ACC112 (cell line): ENCODE results near the gene TSPEAR.

Experiments
- H2AFZ ChIP-seq: fragments of 200-600 bp; sonication (generic); one replicate; pipeline ENCODE4 v1.6.0; 2017; ENCODE audit warnings: antibody characterized with exemption, low read length; ENCODE audit not compliant: unreplicated experiment
- H3K27ac ChIP-seq: fragments of 200-600 bp; sonication (generic); 2 replicates; pipeline ENCODE4 v1.5.1; 2014; ENCODE audit warnings: low read depth, mild to moderate bottlenecking, antibody characterized with exemption, low read length, moderate library complexity
- H3K27me3 ChIP-seq: fragments of 200-600 bp; sonication (generic); 2 replicates; pipeline ENCODE4 v1.6.1; 2014; ENCODE audit warnings: mild to moderate bottlenecking, antibody characterized with exemption, low read length, moderate library complexity, mixed read lengths; ENCODE audit not compliant: insufficient read depth
- H3K36me3 ChIP-seq: fragments of 200-600 bp; sonication (generic); 2 replicates; pipeline ENCODE4 v1.6.1; 2016; ENCODE audit warnings: mild to moderate bottlenecking, antibody characterized with exemption, low read length, moderate library complexity, mixed read lengths; ENCODE audit not compliant: insufficient read depth
- H3K4me1 ChIP-seq: fragments of 200-600 bp; sonication (generic); one replicate; pipeline ENCODE4 v1.6.1; 2016; ENCODE audit warnings: low read length, mixed read lengths; ENCODE audit not compliant: insufficient read depth, unreplicated experiment, control insufficient read depth
- H3K4me3 ChIP-seq: fragments of 200-600 bp; sonication (generic); 2 replicates; pipeline ENCODE4 v1.5.1; 2014; ENCODE audit warnings: mild to moderate bottlenecking, low read depth, low read length
- H3K79me2 ChIP-seq: fragments of 200-600 bp; sonication (generic); one replicate; pipeline ENCODE4 v1.6.0; 2016; ENCODE audit warnings: low read length; ENCODE audit not compliant: control insufficient read depth, unreplicated experiment, insufficient read depth

TSPEAR gene

GRCh38 chr21:44709426-44710293, 1.7 kb downstream of the TSPEAR start:
- H3K27ac ChIP-seq: no peak overlapping the region
- H3K4me3 ChIP-seq: no peak overlapping the region
- H2AFZ ChIP-seq: no peak overlapping the region
- peaks cover 5% of the 10 kb centered on the region for H3K4me1 ChIP-seq
- H3K79me2 ChIP-seq: no peaks in the 10 kb centered on the region
- H3K27me3 ChIP-seq: peaks cover 92% of the 10 kb centered on the region
- H3K36me3 ChIP-seq: no peaks in the 10 kb centered on the region

- Histone ChIP-seq H2AFZ (no peak overlapping the region), H3K27ac (no peak overlapping the region), H3K4me3 (no peak overlapping the region), H3K79me2 (no peaks in the 10 kb centered on the region), H3K36me3 (no peaks in the 10 kb centered on the region), H3K27me3 (peaks cover 92% of the 10 kb centered on the region), H3K4me1 (peaks cover 5% of the 10 kb centered on the region)
Measured at GRCh38 chr21:44708866-44709425, 2.4 kb downstream of the TSPEAR start.

- H3K27ac ChIP-seq: no peak overlapping the region
- peaks cover 5% of the 10 kb centered on the region for H3K4me1 ChIP-seq
- H3K27me3 ChIP-seq: peaks cover 92% of the 10 kb centered on the region
- H3K4me3 ChIP-seq: no peak overlapping the region
- no peaks in the 10 kb centered on the region for H3K79me2 ChIP-seq
- H2AFZ ChIP-seq: no peak overlapping the region
- H3K36me3 ChIP-seq: no peaks in the 10 kb centered on the region
Measured at GRCh38 chr21:44708213-44708865, 3.0 kb downstream of the TSPEAR start.

GRCh38 chr21:44706706-44707581, 4.4 kb downstream of the TSPEAR start:
- Histone ChIP-seq H3K36me3 (no peaks in the 10 kb centered on the region), H2AFZ (no peak overlapping the region), H3K27me3 (peaks cover 92% of the 10 kb centered on the region), H3K79me2 (no peaks in the 10 kb centered on the region), H3K27ac (no peak overlapping the region), H3K4me3 (no peak overlapping the region), H3K4me1 (peaks cover 5% of the 10 kb centered on the region)

GRCh38 chr21:44706026-44706705, 5.2 kb downstream of the TSPEAR start:
- peaks cover 5% of the 10 kb centered on the region for H3K4me1 ChIP-seq
- H3K27me3 ChIP-seq: peaks cover 92% of the 10 kb centered on the region
- H3K79me2 ChIP-seq: no peaks in the 10 kb centered on the region
- no peak overlapping the region for H2AFZ ChIP-seq
- no peak overlapping the region for H3K4me3 ChIP-seq
- H3K27ac ChIP-seq: no peak overlapping the region
- no peaks in the 10 kb centered on the region for H3K36me3 ChIP-seq

- Histone ChIP-seq H3K4me3 (no peak overlapping the region), H2AFZ (no peak overlapping the region), H3K27me3 (peaks cover 92% of the 10 kb centered on the region), H3K4me1 (peaks cover 5% of the 10 kb centered on the region), H3K79me2 (no peaks in the 10 kb centered on the region), H3K36me3 (no peaks in the 10 kb centered on the region), H3K27ac (no peak overlapping the region)
Measured at GRCh38 chr21:44704636-44705001, 6.8 kb downstream of the TSPEAR start.

- Histone ChIP-seq H3K4me1 (no peaks in the 10 kb centered on the region), H3K27me3 (peaks cover 90% of the 10 kb centered on the region), H3K4me3 (no peak overlapping the region), H2AFZ (no peak overlapping the region), H3K27ac (no peak overlapping the region), H3K79me2 (no peaks in the 10 kb centered on the region), H3K36me3 (no peaks in the 10 kb centered on the region)
Measured at GRCh38 chr21:44703731-44704635, 7.4 kb downstream of the TSPEAR start.

- Histone ChIP-seq H3K27me3 (peaks cover 90% of the 10 kb centered on the region), H2AFZ (no peak overlapping the region), H3K4me1 (no peaks in the 10 kb centered on the region), H3K27ac (no peak overlapping the region), H3K36me3 (no peaks in the 10 kb centered on the region), H3K79me2 (no peaks in the 10 kb centered on the region), H3K4me3 (no peak overlapping the region)
Measured at GRCh38 chr21:44702973-44703730, 8.2 kb downstream of the TSPEAR start.
